Measurements from ENCODE around the gene FIGNL1.

FIGNL1 gene

GRCh38 chr7:50481867-50482266 is 31.7 kb upstream of the FIGNL1 start:
- no peak overlapping the region for H3K4me3 ChIP-seq (ENCODE audit: low read length)
- H3K4me1 ChIP-seq (ENCODE audit: control insufficient read depth, insufficient read depth, low read length): no peaks in the 10 kb centered on the region
- H3K9me3 ChIP-seq (replicated peaks; ENCODE audit: low read length): no peaks in the 10 kb centered on the region
- H3K27me3 ChIP-seq (ENCODE audit: control insufficient read depth, insufficient read depth, low read length): no peaks in the 10 kb centered on the region
- no peaks in the 10 kb centered on the region for H3K36me3 ChIP-seq (ENCODE audit: insufficient read depth, low read length)
- no peak overlapping the region for H3K4me2 ChIP-seq (ENCODE audit: low read length)
- H3K9ac ChIP-seq (ENCODE audit: low read depth, low read length): no peak overlapping the region

GRCh38 chr7:50480797-50481196 is 30.6 kb upstream of the FIGNL1 start:
- Histone ChIP-seq H3K4me1 (ENCODE audit: control insufficient read depth, insufficient read depth, low read length) (no peaks in the 10 kb centered on the region), H3K4me3 (ENCODE audit: low read length) (no peak overlapping the region), H3K4me2 (ENCODE audit: low read length) (no peak overlapping the region), H3K27me3 (ENCODE audit: control insufficient read depth, insufficient read depth, low read length) (no peaks in the 10 kb centered on the region), H3K9ac (ENCODE audit: low read depth, low read length) (no peak overlapping the region), H3K9me3 (replicated peaks; ENCODE audit: low read length) (no peaks in the 10 kb centered on the region), H3K36me3 (ENCODE audit: insufficient read depth, low read length) (no peaks in the 10 kb centered on the region)

DNA sequence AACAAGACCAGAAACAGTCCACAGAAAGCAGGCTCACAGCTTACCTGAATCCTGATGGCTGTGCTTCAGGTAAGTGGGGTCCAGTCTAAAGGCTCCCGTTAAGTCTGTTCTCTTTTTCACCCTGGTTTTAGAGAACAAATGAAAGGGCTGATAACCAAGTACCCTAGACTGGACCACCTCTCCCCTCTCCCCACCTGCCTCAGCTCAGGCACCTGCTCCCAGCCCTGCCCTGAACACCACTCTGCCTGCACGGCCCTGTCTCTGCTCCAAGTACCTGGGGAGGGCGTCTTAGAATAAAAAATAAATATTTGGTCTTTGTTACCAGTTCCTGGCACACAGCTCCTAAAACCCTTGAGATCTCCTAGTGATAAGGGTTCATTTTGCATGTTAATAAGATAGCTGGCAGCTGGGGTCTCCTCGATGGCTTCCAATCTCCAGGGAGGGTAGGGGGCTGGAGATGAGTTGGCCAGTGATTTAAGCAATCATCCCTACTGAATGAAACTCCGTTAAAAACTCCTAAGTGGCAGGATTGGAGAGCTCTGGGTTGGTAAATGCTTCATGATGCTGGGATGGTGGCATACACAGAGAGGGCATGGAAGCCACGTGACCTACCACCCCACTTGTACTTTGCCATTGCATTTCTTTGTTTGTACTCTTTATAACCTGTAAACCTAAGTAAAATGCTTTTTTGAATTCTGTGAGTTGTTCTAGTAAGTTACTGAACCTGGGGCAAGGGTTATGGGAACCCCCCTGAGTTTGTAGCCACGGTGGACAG is 29.8 kb upstream of the FIGNL1 start:
- no peak overlapping the region for H3K4me2 ChIP-seq (ENCODE audit: low read length)
- H3K27me3 ChIP-seq (ENCODE audit: control insufficient read depth, insufficient read depth, low read length): peaks cover 2% of the 10 kb centered on the region
- no peak overlapping the region for H3K4me3 ChIP-seq (ENCODE audit: low read length)
- no peaks in the 10 kb centered on the region for H3K36me3 ChIP-seq (ENCODE audit: insufficient read depth, low read length)
- no peak overlapping the region for H3K9ac ChIP-seq (ENCODE audit: low read depth, low read length)
- H3K9me3 ChIP-seq (replicated peaks; ENCODE audit: low read length): no peaks in the 10 kb centered on the region
- H3K4me1 ChIP-seq (ENCODE audit: control insufficient read depth, insufficient read depth, low read length): no peaks in the 10 kb centered on the region

GRCh38 chr7:50477640-50478039 is 27.5 kb upstream of the FIGNL1 start:
- no peak overlapping the region for H3K4me3 ChIP-seq (ENCODE audit: low read length)
- H3K4me2 ChIP-seq (ENCODE audit: low read length): no peak overlapping the region
- no peaks in the 10 kb centered on the region for H3K36me3 ChIP-seq (ENCODE audit: insufficient read depth, low read length)
- H3K4me1 ChIP-seq (ENCODE audit: control insufficient read depth, insufficient read depth, low read length): no peaks in the 10 kb centered on the region
- H3K9ac ChIP-seq (ENCODE audit: low read depth, low read length): no peak overlapping the region
- no peaks in the 10 kb centered on the region for H3K9me3 ChIP-seq (replicated peaks; ENCODE audit: low read length)
- peaks cover 18% of the 10 kb centered on the region for H3K27me3 ChIP-seq (ENCODE audit: control insufficient read depth, insufficient read depth, low read length)

- Histone ChIP-seq H3K9me3 (replicated peaks; ENCODE audit: low read length) (no peaks in the 10 kb centered on the region), H3K4me2 (ENCODE audit: low read length) (no peak overlapping the region), H3K27me3 (ENCODE audit: control insufficient read depth, insufficient read depth, low read length) (peaks cover 22% of the 10 kb centered on the region), H3K9ac (ENCODE audit: low read depth, low read length) (no peak overlapping the region), H3K4me3 (ENCODE audit: low read length) (no peak overlapping the region), H3K36me3 (ENCODE audit: insufficient read depth, low read length) (no peaks in the 10 kb centered on the region), H3K4me1 (ENCODE audit: control insufficient read depth, insufficient read depth, low read length) (no peaks in the 10 kb centered on the region)
Measured at GRCh38 chr7:50476953-50477625, 26.9 kb upstream of the FIGNL1 start.

DNA sequence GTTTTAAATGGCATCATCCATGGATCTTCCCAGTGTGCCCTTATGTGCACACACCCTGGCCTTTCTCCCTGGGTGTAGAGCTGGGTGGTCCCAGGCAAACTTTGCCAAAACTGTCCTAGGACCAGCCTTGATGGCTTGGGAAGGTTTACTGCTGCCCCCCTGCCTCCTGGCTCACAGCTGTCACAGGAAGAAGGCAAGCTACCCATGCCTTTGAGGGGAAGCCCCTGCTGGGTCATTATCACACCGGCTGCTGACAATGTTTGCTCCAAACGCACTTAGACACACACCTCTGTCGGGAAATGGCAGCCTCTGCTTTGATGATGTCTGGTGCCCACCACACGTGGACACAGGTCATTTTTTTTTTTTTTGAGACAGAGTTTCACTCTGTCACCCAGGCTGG is 25.2 kb upstream of the FIGNL1 start:
- H3K4me2 ChIP-seq (ENCODE audit: low read length): no peak overlapping the region
- peaks cover 26% of the 10 kb centered on the region for H3K27me3 ChIP-seq (ENCODE audit: control insufficient read depth, insufficient read depth, low read length)
- no peaks in the 10 kb centered on the region for H3K36me3 ChIP-seq (ENCODE audit: insufficient read depth, low read length)
- H3K9ac ChIP-seq (ENCODE audit: low read depth, low read length): no peak overlapping the region
- no peaks in the 10 kb centered on the region for H3K9me3 ChIP-seq (replicated peaks; ENCODE audit: low read length)
- H3K4me3 ChIP-seq (ENCODE audit: low read length): no peak overlapping the region
- no peaks in the 10 kb centered on the region for H3K4me1 ChIP-seq (ENCODE audit: control insufficient read depth, insufficient read depth, low read length)

GRCh38 chr7:50474382-50475160 is 24.4 kb upstream of the FIGNL1 start:
- no peak overlapping the region for H3K4me3 ChIP-seq (ENCODE audit: low read length)
- H3K4me2 ChIP-seq (ENCODE audit: low read length): no peak overlapping the region
- peaks cover 26% of the 10 kb centered on the region for H3K27me3 ChIP-seq (ENCODE audit: control insufficient read depth, insufficient read depth, low read length)
- H3K9me3 ChIP-seq (replicated peaks; ENCODE audit: low read length): no peaks in the 10 kb centered on the region
- no peaks in the 10 kb centered on the region for H3K4me1 ChIP-seq (ENCODE audit: control insufficient read depth, insufficient read depth, low read length)
- H3K9ac ChIP-seq (ENCODE audit: low read depth, low read length): no peak overlapping the region
- no peaks in the 10 kb centered on the region for H3K36me3 ChIP-seq (ENCODE audit: insufficient read depth, low read length)

GRCh38 chr7:50473531-50473930 is 23.4 kb upstream of the FIGNL1 start:
- no peaks in the 10 kb centered on the region for H3K4me1 ChIP-seq (ENCODE audit: control insufficient read depth, insufficient read depth, low read length)
- no peaks in the 10 kb centered on the region for H3K9me3 ChIP-seq (replicated peaks; ENCODE audit: low read length)
- H3K36me3 ChIP-seq (ENCODE audit: insufficient read depth, low read length): no peaks in the 10 kb centered on the region
- H3K9ac ChIP-seq (ENCODE audit: low read depth, low read length): no peak overlapping the region
- H3K4me2 ChIP-seq (ENCODE audit: low read length): no peak overlapping the region
- H3K27me3 ChIP-seq (ENCODE audit: control insufficient read depth, insufficient read depth, low read length): peaks cover 26% of the 10 kb centered on the region
- H3K4me3 ChIP-seq (ENCODE audit: low read length): no peak overlapping the region

DNA sequence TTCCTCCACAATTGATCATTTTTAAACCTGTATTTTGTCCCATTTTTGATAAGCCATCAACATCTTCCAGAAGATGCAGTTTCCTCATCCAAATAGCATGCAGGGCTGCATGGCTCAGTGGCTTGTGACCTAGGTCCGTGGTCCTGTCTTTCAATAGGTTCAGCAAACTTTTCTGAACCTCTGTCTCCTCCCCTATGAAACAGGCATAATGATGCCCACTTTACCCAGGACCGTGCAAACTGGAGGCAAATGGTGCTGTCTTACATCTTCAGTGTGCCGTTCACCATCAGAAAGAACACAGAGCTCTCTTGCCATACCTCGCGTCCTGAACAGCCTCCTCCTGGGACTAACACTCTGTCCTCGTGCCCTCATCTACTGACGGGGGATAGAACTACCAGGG is 22.3 kb upstream of the FIGNL1 start:
- H3K9me3 ChIP-seq (replicated peaks; ENCODE audit: low read length): no peaks in the 10 kb centered on the region
- no peak overlapping the region for H3K4me3 ChIP-seq (ENCODE audit: low read length)
- no peaks in the 10 kb centered on the region for H3K36me3 ChIP-seq (ENCODE audit: insufficient read depth, low read length)
- no peak overlapping the region for H3K9ac ChIP-seq (ENCODE audit: low read depth, low read length)
- H3K4me2 ChIP-seq (ENCODE audit: low read length): no peak overlapping the region
- H3K4me1 ChIP-seq (ENCODE audit: control insufficient read depth, insufficient read depth, low read length): peaks cover 4% of the 10 kb centered on the region
- H3K27me3 ChIP-seq (ENCODE audit: control insufficient read depth, insufficient read depth, low read length): peaks cover 26% of the 10 kb centered on the region

- Histone ChIP-seq H3K4me1 (ENCODE audit: control insufficient read depth, insufficient read depth, low read length) (peaks cover 4% of the 10 kb centered on the region), H3K9me3 (replicated peaks; ENCODE audit: low read length) (no peaks in the 10 kb centered on the region), H3K4me2 (ENCODE audit: low read length) (no peak overlapping the region), H3K27me3 (ENCODE audit: control insufficient read depth, insufficient read depth, low read length) (peaks cover 26% of the 10 kb centered on the region), H3K4me3 (ENCODE audit: low read length) (no peak overlapping the region), H3K36me3 (ENCODE audit: insufficient read depth, low read length) (no peaks in the 10 kb centered on the region), H3K9ac (ENCODE audit: low read depth, low read length) (no peak overlapping the region)
Measured at GRCh38 chr7:50471970-50472369, 21.8 kb upstream of the FIGNL1 start.

- H3K4me1 ChIP-seq (ENCODE audit: control insufficient read depth, insufficient read depth, low read length): peaks cover 4% of the 10 kb centered on the region
- peaks cover 26% of the 10 kb centered on the region for H3K27me3 ChIP-seq (ENCODE audit: control insufficient read depth, insufficient read depth, low read length)
- no peak overlapping the region for H3K4me2 ChIP-seq (ENCODE audit: low read length)
- H3K4me3 ChIP-seq (ENCODE audit: low read length): no peak overlapping the region
- no peaks in the 10 kb centered on the region for H3K9me3 ChIP-seq (replicated peaks; ENCODE audit: low read length)
- H3K9ac ChIP-seq (ENCODE audit: low read depth, low read length): no peak overlapping the region
- H3K36me3 ChIP-seq (ENCODE audit: insufficient read depth, low read length): no peaks in the 10 kb centered on the region
Measured at GRCh38 chr7:50470250-50471163, 20.4 kb upstream of the FIGNL1 start.
